Endothelial cell of umbilical vein (primary cell): ENCODE results near the gene SCO2. TPM values are rescaled to one million over a fixed set of nuclear protein-coding genes. Genes with fewer than 3 reads are reported as not detected.
A peak's percentile ranks its signal among the peaks of the same experiment; 100 is the strongest.

Experiments
- BruUV-seq: library from RNA; stranded (reverse); fragments of 400-500 nt; replicated peaks from 2 replicates; lab custom pipeline; 2021; lab: Mats Ljungman, UMichigan
- CTCF ChIA-PET: fragments of 300-600, 350-600 bp; sonication (Branson Sonifier 250); formaldehyde crosslinking; loops from one replicate; lab custom pipeline; 2021; ENCODE audit warnings: antibody characterized with exemption, inconsistent platforms; lab: Charles Lee
- POLR2A ChIA-PET: fragments of 300-600, 350-600 bp; sonication (Branson Sonifier 250); formaldehyde crosslinking; loops from one replicate; lab custom pipeline; 2021; ENCODE audit warnings: antibody characterized with exemption, inconsistent platforms; lab: Charles Lee
- DNase-seq: peaks from one replicate; pipeline ENCODE4 v3.0.0-alpha.2; 2011; ENCODE audit warnings: low read depth, low spot score
- FAIRE-seq: peaks from 2 replicates; lab custom pipeline; 2011; peaks lifted over from hg19 to GRCh38; lab: Jason Lieb, UNC
- H2AFZ ChIP-seq: 2 replicates; pipeline ENCODE4 v1.6.0; 2012; ENCODE audit warnings: low read depth, low read length, control low read depth, inconsistent platforms
- H3K27ac ChIP-seq: 2 replicates; pipeline ENCODE4 v1.5.1; 2011; ENCODE audit warnings: low read depth, mild to moderate bottlenecking, control low read depth, low read length, moderate library complexity; ENCODE audit not compliant: insufficient read depth
- H3K27me3 ChIP-seq, 2 experiments: 2 replicates each; pipeline versions ENCODE4 v1.6.0 to v1.6.1; 2011; ENCODE audit warnings: low read length in 2 of 2, mixed read lengths in 1 of 2; ENCODE audit not compliant: control insufficient read depth in 2 of 2, insufficient read depth in 2 of 2
- H3K36me3 ChIP-seq, 2 experiments: 2 replicates in 1 of 2; 3 replicates in 1 of 2; pipeline ENCODE4 v1.5.1; 2011; ENCODE audit warnings: low read length in 2 of 2, mild to moderate bottlenecking in 1 of 2, moderate library complexity in 1 of 2; ENCODE audit not compliant: control insufficient read depth in 2 of 2, insufficient read depth in 2 of 2; ENCODE audit errors: extremely low read depth in 1 of 2
- H3K4me1 ChIP-seq: 3 replicates; pipeline ENCODE4 v1.5.1; 2011; ENCODE audit warnings: mild to moderate bottlenecking, low read length; ENCODE audit not compliant: control insufficient read depth, insufficient read depth; ENCODE audit errors: extremely low read depth
- H3K4me2 ChIP-seq: 2 replicates; pipeline ENCODE4 v1.6.1; 2011; ENCODE audit warnings: low read length, control low read depth, mixed read lengths; ENCODE audit not compliant: insufficient read depth
- H3K4me3 ChIP-seq, 3 experiments: fragments of 200-600 bp in 1 of 3; sonication (generic), shearing (Covaris generic) in 1 of 3; replicated peaks in 1 of 3; 2 replicates each; pipeline ENCODE4 v1.5.1; 2011 to 2016; ENCODE audit warnings: control low read depth in 3 of 3, low read length in 3 of 3, mild to moderate bottlenecking in 2 of 3, inconsistent platforms in 1 of 3, low read depth in 1 of 3, moderate library complexity in 1 of 3; ENCODE audit not compliant: insufficient read depth in 1 of 3
- H3K79me2 ChIP-seq: 2 replicates; pipeline ENCODE4 v1.6.0; 2012; ENCODE audit warnings: low read length, inconsistent platforms; ENCODE audit not compliant: control insufficient read depth, insufficient read depth
- H3K9ac ChIP-seq: replicated peaks from 2 replicates; pipeline ENCODE3; 2011; ENCODE audit warnings: low read length, control low read depth; ENCODE audit not compliant: insufficient read depth; ENCODE audit errors: extremely low read depth
- H3K9me1 ChIP-seq: replicated peaks from 3 replicates; pipeline ENCODE4 v1.6.0; 2011; ENCODE audit warnings: mild to moderate bottlenecking, low read length; ENCODE audit not compliant: control insufficient read depth, insufficient read depth; ENCODE audit errors: extremely low read depth
- H3K9me3 ChIP-seq: replicated peaks from 2 replicates; pipeline ENCODE4 v1.5.1; 2012; ENCODE audit warnings: low read length, inconsistent platforms; ENCODE audit not compliant: control insufficient read depth, insufficient read depth
- H4K20me1 ChIP-seq: replicated peaks from 2 replicates; pipeline ENCODE3; 2011; ENCODE audit warnings: mild to moderate bottlenecking, low read length; ENCODE audit not compliant: control insufficient read depth, insufficient read depth; ENCODE audit errors: extremely low read depth
- CTCF ChIP-seq, 2 donors: IDR thresholded peaks; 1 replicate in 1 of 2; 2 replicates in 1 of 2; pipeline ENCODE4 v1.5.1; 2011; ENCODE audit warnings: low read length in 2 of 2, mild to moderate bottlenecking in 2 of 2, moderate library complexity in 2 of 2, control low read depth in 1 of 2, inconsistent platforms in 1 of 2, low read depth in 1 of 2; ENCODE audit not compliant: insufficient read depth in 1 of 2; ENCODE audit errors: extremely low read depth in 1 of 2
- EZH2 ChIP-seq: IDR thresholded peaks from 2 replicates; pipeline ENCODE4 v1.6.1; 2012; ENCODE audit warnings: borderline replicate concordance, low read depth, mild to moderate bottlenecking, moderate library complexity, low read length, inconsistent platforms; ENCODE audit not compliant: severe bottlenecking
- FOS ChIP-seq: IDR thresholded peaks from 2 replicates; pipeline ENCODE4 v1.6.1; 2011; ENCODE audit warnings: mild to moderate bottlenecking, low read length, moderate library complexity, borderline replicate concordance; ENCODE audit not compliant: insufficient read depth
- GATA2 ChIP-seq: IDR thresholded peaks from 2 replicates; pipeline ENCODE4 v1.7.0; 2011; ENCODE audit warnings: low read depth, mild to moderate bottlenecking, moderate library complexity, mixed read lengths, low read length; ENCODE audit not compliant: insufficient read length, insufficient read depth
- JUN ChIP-seq: IDR thresholded peaks from 2 replicates; pipeline ENCODE4 v1.6.1; 2011; ENCODE audit warnings: borderline replicate concordance, low read depth; ENCODE audit not compliant: insufficient read length, insufficient read depth
- MYC ChIP-seq: IDR thresholded peaks from one replicate; pipeline ENCODE4 v1.6.1; 2011; ENCODE audit warnings: mild to moderate bottlenecking, low read depth, low read length
- POLR2A ChIP-seq: IDR thresholded peaks from 2 replicates; pipeline ENCODE4 v1.6.1; 2012; ENCODE audit warnings: low read depth, mild to moderate bottlenecking, control low read depth, low read length
- POLR2AphosphoS5 ChIP-seq: IDR thresholded peaks from 2 replicates; pipeline ENCODE4 v1.6.1; 2012; ENCODE audit warnings: low read depth, mild to moderate bottlenecking, control low read depth, low read length, moderate library complexity; ENCODE audit not compliant: insufficient read depth
- dilution Hi-C: fragments of 300-500 bp; cut with MboI; formaldehyde crosslinking; loops from one replicate; pipeline ENCODE4 v1.15.0; 2019; ENCODE audit warnings: low sequenced_read_pairs; ENCODE audit not compliant: extremely low pct_ligation_motif_present
- intact Hi-C: fragments of 100-400 bp; cut with micrococcal nuclease; formaldehyde crosslinking; loops from one replicate; pipeline ENCODE4 v1.10.0; 2022
- polyA plus RNA-seq, 4 experiments: library from polyadenylated mRNA; depleted of rRNA in 3 of 4; stranded (reverse) in 3 of 4; unstranded in 1 of 4; fragments of >200 nt; gene quantifications; 2 replicates each; pipeline versions ENCODE4 v1.2.1 to v1.2.3, GENCODE V29; 2011 to 2012; ENCODE audit warnings: missing spikeins in 1 of 4
- total RNA-seq: library from RNA; stranded (reverse); gene quantifications from 2 replicates; pipeline ENCODE4 v1.2.3, GENCODE V29; 2021
- TF ChIP-seq, protein P1 (sequence below): IDR thresholded peaks from 2 replicates; pipeline ENCODE4 v1.6.1; 2011; ENCODE audit not compliant: insufficient read depth, insufficient read length

SCO2 gene
- total and polyA plus RNA-seq, 2 donors (not counting 3 experiments of a cell fraction or from before 2014, with no cell fraction given): 3.5 to 3.7 TPM

DNA sequence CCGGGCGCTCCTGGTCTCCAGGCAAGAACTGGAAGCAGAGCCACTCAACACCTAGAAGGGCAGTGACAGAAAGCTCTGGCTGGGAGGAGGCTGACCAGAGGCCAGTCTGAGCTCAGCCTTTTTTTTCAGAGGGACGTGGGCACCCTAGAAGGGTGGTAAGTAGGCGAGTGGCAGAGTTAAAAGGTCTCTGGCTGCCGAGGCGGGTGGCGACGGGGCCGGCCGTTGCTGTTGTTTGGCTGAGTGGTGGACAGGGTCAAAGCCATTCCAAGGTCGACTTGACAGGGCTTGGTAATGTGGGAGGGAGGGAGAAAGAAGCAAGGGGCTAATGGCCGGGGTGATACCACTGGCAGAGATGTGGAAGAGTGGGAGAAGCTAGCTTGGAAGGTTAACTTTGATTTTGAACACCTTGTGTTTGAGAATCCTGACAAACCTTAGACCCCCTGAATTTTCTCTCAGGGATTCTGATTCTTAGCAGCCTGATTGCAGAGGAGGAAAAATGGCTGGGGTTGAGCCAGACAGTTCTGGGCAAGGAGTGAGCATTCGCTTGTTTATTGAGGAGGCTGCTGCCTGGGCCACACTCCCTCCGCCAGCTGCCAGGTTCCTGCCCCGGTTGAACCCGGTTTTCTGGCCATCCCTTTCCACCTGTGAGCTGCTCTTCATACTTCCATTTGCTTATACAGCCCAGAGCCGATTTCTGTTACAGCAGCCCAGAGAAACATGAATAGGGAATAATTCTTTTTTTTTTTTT lies 38.2 kb upstream of the SCO2 start:
- no peak overlapping the region for H3K27ac ChIP-seq
- no peaks in the 10 kb centered on the region for H3K9me3 ChIP-seq
- BruUV-seq: no TSS peak
- DNase-seq (no peak), FAIRE-seq (no peak)
- peaks cover 5% of the 10 kb centered on the region for H3K4me1 ChIP-seq
- H3K79me2 ChIP-seq: no peaks in the 10 kb centered on the region
- no peaks in the 10 kb centered on the region for H4K20me1 ChIP-seq
- dilution Hi-C loops: no loop called here
- no peaks in the 10 kb centered on the region for H3K36me3 ChIP-seq
- CTCF ChIA-PET: interaction anchor here (0.6 to 2.2 kb wide), 21 partner anchors 9 to 137 kb away, joined by 3 to 16 read pairs (median 5); partner anchors contain the start of genes KLHDC7B, LMF2, MIOX and NCAPH2
- intact Hi-C loops: no loop called here
- POLR2A ChIA-PET: no interaction called here
- no peaks in the 10 kb centered on the region for H3K9me1 ChIP-seq
- H2AFZ ChIP-seq: peak overlapping the region; percentile 78
- H3K4me3 ChIP-seq: no peak overlapping the region
- no peak overlapping the region for H3K9ac ChIP-seq
- peaks cover 8 to 14% of the 10 kb centered on the region in 2 experiments for H3K27me3 ChIP-seq
- TF ChIP-seq, protein P1, sequence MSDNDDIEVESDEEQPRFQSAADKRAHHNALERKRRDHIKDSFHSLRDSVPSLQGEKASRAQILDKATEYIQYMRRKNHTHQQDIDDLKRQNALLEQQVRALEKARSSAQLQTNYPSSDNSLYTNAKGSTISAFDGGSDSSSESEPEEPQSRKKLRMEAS: no peak
- TF ChIP-seq POLR2AphosphoS5: no peak
- TF ChIP-seq EZH2: no peak
- TF ChIP-seq GATA2: no peak
- no peak for TF ChIP-seq JUN
- no peak for TF ChIP-seq MYC
- no peak for TF ChIP-seq POLR2A
- TF ChIP-seq FOS: no peak
- no peak for TF ChIP-seq CTCF (IDR thresholded peaks at IDR 0.05; ENCODE audit: extremely low read depth in 1 of 2, insufficient read depth in 1 of 2, low read depth in 1 of 2, low read length in 2 of 2)
- no peak overlapping the region for H3K4me2 ChIP-seq
